GM18861 (cell line): ENCODE measurements around the gene PTPRN2.
"Not testable (repeated sequence)": the region's sequence is repeated elsewhere in the genome, so short reads cannot be mapped to it uniquely, and the experiment has no call there.

Experiments
- ATAC-seq: cut with Tn5 transposase; IDR thresholded peaks from one replicate; pipeline ENCODE4 v1.9.1; 2021; ENCODE audit not compliant: unreplicated experiment

The PTPRN2 gene

DNA sequence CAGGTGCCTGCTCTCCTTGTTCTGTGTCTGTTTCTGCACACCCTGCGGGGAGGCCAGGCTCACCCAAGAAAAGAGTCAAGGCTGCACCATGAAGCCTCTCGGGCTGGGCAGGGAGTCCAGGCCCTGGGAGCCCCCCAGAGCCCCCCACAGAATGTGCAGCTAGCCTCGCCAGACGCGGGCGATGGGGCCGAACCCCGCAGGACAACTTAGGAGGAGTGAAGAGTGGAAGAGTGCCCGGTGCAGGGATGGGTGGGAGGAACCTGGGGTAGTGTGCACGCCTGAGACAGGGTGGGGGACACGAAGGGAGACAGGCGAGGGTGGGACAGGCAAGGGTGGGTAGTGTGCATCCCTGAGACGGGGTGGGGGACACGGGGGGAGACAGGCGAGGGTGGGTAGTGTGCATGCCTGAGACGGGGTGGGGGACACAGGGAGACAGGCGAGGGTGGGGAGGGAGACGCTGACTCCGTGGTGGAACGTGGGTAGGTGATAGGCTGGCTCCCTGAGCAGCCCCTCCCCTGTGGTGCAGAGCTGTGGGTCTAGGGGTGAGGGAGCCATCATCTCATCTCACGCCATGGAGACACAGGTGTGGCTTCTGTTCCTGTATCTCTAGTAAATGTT, 635.5 kb downstream of the PTPRN2 start:
- no peak for ATAC-seq

GRCh38 chr7:157951300-157952049, 636.1 kb downstream of the PTPRN2 start:
- no peak for ATAC-seq

DNA sequence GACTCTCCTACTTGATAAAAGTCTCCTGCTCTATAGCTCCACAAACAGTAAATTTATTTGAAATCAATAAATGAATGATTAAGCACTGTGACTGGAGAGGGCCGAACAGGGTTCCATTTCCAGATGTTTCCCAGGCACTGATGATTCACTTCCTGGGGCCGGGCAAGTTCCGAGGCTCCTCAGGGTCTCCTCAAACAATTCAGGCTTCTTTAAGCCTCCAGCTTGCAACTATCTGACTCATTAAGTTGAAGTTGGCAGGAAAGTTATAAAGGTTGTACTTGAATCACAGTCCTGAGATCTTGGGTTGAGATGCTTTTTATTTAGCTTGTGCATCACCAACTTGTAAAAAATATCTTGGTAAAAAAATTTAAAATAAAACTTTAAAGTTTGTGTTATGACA, 637.9 kb downstream of the PTPRN2 start:
- ATAC-seq: no peak

DNA sequence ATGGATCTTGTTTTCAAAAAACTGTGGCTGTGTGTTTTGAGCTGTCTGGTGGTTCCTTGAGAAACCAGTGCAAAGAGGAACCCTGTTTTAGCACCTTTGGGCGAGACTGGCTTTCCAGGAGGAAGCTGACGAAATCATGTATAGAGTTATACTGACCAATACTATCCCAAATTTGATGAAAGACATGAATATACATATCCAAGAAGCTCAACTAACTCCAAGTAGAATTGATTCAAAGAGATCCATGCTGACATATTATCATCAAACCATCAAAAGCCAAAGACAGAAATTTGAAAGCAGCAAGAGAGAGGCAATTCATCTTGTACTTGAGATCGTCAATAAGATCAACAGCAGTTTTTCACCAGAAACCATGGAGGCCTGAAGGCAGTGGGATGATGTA, 640.1 kb downstream of the PTPRN2 start:
- ATAC-seq: no peak

DNA sequence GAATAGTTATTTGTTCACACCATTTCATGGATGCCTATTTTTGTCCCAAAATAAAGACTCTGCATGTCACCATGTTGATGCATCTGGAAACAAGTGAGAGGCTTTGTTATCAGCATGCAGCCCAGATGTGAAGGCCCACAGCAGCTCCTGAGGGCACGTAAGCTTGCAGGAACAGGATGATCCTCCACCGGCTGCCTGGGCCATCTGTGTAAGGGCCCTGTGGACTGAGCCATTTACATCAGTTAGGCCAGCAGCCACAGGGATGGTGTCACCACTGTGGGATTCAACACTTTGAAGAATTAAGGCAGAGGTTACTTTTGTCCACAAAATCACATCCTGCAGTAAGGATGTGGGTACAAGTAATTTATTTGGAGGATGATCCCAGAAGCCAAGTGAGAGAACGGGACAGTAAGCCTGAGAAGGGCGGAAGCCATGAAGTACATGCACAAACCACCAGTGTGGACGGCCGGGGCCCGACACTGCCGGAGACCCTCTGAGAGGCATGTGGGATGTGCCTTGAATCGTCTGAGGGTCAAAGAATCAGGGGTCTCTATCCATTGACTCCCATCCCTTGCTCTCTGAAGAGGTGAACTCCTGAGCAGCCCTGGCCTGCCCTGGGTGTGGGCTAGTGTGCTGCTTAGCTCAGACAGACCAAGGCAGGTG, 641.1 kb downstream of the PTPRN2 start:
- no peak for ATAC-seq

DNA sequence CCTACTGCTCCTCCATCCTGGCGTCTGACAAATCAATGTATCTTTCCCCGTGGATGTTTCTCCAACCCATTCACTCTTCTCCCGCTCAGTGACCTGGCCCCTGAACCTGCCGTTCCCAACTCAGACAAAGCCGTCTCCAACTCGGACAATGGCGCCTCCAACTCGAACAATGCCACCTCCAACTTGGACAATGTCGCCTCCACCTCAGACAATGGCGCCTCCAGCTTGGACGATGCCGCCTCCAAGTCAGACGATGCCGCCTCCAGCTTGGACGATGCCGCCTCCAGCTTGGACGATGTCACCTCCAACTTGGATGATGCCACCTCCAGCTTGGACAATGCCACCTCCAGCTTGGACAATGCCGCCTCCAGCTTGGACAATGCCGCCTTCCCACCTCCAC, 642.2 kb downstream of the PTPRN2 start:
- ATAC-seq: no peak

GRCh38 chr7:157944734-157945291, 642.8 kb downstream of the PTPRN2 start:
- no peak for ATAC-seq

GRCh38 chr7:157944051-157944450, 643.6 kb downstream of the PTPRN2 start:
- ATAC-seq: no peak

- ATAC-seq: no peak
Measured at GRCh38 chr7:157943561-157943960, 644.1 kb downstream of the PTPRN2 start.

- ATAC-seq: no peak
Measured at GRCh38 chr7:157941210-157941609, 646.4 kb downstream of the PTPRN2 start.

- ATAC-seq: no peak
Measured at GRCh38 chr7:157940497-157940896, 647.1 kb downstream of the PTPRN2 start.

DNA sequence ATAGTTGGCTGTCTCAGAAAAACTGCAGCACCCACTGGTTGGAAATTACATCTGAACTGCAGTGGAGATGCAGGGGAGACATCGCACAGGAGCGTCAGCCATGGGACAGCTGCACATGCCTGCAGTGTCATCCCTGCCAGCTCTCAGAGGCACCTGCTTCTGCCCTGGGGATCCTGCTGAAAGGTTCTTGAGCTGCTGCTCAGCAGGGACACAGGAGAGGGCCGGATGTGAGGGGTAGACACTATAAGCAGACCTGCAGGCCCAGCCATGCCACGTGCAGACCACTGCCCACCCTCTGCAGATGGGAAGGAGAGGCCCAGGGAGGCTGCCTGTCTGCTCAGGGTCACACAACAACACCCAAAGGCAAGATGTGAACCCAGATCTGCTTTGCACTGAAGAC, 649.4 kb downstream of the PTPRN2 start:
- ATAC-seq: no peak

DNA sequence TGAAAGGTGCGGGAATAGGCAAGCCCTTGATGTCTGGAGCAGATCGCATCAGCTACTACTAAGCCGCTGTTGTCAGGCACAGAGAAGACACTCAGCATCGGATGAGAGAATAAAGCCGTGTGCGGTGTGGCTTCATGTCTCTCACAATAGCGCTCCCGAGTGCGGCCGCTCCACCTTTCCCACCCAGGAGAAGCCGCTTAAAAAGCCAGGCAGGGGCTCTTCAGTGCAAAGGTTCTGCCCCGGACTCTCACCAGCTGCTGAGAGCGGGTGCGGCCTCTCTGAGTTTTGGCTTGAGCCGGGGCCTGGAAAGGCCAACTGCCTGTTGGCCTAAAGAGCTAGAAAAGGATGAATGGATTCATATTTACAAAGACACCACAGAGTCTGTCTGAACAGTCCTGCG, 650.2 kb downstream of the PTPRN2 start:
- ATAC-seq: no peak

- no peak for ATAC-seq
Measured at GRCh38 chr7:157936976-157937375, 650.6 kb downstream of the PTPRN2 start.

- not testable (repeated sequence) for ATAC-seq
Measured at GRCh38 chr7:157935721-157936120, 651.9 kb downstream of the PTPRN2 start.

DNA sequence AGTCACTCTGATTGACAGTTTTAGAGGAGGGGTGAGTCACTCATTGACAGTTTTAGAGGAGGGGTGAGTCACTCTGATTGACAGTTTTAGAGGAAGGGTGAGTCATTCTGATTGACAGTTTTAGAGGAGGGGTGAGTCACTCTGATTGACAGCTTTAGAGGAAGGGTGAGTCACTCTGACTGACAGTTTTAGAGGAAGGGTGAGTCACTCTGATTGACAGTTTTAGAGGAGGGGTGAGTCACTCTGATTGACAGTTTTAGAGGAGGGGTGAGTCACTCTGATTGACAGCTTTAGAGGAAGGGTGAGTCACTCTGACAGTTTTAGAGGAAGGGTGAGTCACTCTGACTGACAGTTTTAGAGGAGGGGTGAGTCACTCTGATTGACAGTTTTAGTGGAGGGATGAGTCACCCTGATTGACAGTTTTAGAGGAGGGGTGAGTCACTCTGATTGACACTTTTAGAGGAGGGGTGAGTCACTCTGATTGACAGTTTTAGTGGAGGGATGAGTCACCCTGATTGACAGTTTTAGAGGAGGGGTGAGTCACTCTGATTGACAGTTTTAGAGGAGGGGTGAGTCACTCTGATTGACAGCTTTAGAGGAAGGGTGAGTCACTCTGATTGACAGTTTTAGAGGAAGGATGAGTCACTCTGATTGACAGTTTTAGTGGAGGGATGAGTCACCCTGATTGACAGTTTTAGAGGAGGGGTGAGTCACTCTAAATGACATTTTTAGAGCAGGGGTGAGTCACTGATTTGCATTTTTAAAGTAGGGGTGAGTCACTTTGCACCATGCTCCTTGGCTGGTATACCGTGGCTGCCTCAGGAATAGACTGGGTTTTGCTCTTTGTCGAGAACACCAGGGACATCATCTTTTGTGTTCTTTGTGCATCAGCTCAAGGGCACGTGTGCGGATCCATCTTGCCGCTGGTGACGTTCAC, 654.1 kb downstream of the PTPRN2 start:
- ATAC-seq: not testable (repeated sequence)

- ATAC-seq: no peak
Measured at GRCh38 chr7:157932498-157933218, 655.0 kb downstream of the PTPRN2 start.

- ATAC-seq: no peak
Measured at GRCh38 chr7:157930926-157931466, 656.6 kb downstream of the PTPRN2 start.

- no peak for ATAC-seq
Measured at GRCh38 chr7:157930441-157930840, 657.2 kb downstream of the PTPRN2 start.

DNA sequence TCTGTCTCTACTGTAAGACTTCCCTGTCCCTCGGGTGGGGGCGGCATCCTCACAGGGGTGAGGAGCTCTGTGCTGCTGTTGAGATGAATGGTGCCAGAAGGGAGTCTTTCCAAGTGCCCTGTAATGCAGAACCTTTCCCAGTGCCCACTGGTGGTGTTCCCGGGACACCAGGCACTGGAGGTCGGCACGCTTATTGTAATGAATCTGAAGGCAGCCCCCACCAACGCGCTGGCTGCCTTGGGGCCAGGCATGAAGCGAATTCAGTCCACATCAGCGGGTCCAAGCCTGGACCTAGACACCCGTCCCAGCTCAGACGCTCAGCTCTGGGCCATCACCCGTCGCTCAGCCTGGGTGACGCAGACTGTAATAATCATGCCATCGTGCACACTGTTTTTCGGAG, 658.0 kb downstream of the PTPRN2 start:
- ATAC-seq: no peak
